Forelimb muscle (tissue), 1 donor: ENCODE results near the gene SSX4B. TPM values are rescaled to one million over a fixed set of nuclear protein-coding genes. Genes with fewer than 3 reads are reported as not detected.

Experiments
- polyA plus RNA-seq: library from polyadenylated mRNA; unstranded; fragments of 120-200 nt; gene quantifications from one replicate; pipeline ENCODE4 v1.2.1, GENCODE V29; 2013; ENCODE audit not compliant: insufficient read length

Gene SSX4B
- polyA plus RNA-seq, 1 donor: not detected

Other genes starting within 250 kb of the SSX4B start
- gene SSX5, start 215.2 kb downstream of the SSX4B start, polyA plus RNA-seq: not detected
- gene SSX1, start 156.6 kb downstream of the SSX4B start, polyA plus RNA-seq: not detected
- not detected for gene SSX3, start 55.3 kb downstream of the SSX4B start, polyA plus RNA-seq
- gene SSX4, start 28.4 kb downstream of the SSX4B start, polyA plus RNA-seq: not detected
- 4.9 TPM for gene SLC38A5, start 58.3 kb upstream of the SSX4B start, polyA plus RNA-seq
- gene FTSJ1, start 64.2 kb upstream of the SSX4B start, polyA plus RNA-seq: 22.2 TPM
- gene PORCN, start 97.0 kb upstream of the SSX4B start, polyA plus RNA-seq: 3.3 TPM
- 18.7 TPM for gene EBP, start 109.8 kb upstream of the SSX4B start, polyA plus RNA-seq
- 8.7 TPM for gene TBC1D25, start 127.8 kb upstream of the SSX4B start, polyA plus RNA-seq
- 305 TPM for gene RBM3, start 162.5 kb upstream of the SSX4B start, polyA plus RNA-seq
- 86.3 TPM for gene WDR13, start 185.5 kb upstream of the SSX4B start, polyA plus RNA-seq